ENCODE measurements around the gene PTCH2.

DNA sequence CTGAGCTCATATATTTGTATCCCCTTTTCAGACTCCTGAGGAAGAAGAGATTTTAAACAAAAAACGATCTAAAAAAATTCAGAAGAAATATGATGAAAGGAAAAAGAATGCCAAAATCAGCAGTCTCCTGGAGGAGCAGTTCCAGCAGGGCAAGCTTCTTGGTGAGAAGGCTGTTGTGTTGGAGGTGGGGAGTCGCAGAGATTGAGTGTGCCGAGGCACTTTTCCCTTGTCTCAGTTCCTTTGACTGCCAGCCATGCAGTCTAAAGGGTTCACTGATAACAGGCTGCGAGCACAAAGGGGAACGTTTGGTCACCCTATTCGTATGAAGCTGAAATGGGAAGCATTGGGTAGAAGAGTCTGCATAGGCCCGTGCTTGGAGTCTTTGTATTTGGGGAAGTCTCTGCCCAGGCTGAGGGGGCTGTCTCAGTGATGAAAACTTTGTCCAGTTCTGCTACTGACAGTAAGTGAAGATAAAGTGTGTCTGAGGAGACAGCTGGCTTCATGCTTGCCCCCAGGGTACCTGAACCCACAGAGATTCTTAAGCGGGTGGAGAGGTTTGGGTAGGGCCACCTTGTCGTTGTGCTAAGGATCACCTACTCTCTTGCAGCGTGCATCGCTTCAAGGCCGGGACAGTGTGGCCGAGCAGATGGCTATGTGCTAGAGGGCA, 65.0 kb downstream of the PTCH2 start:
- TF ChIP-seq CTCF (conservative IDR thresholded peaks at IDR 0.05; ENCODE audit: low read depth, low read length) (no peak), EZH2 (IDR thresholded peaks at IDR 0.05; ENCODE audit: low read length, unreplicated experiment) (no peak), EZH2phosphoT487 (IDR thresholded peaks at IDR 0.05; ENCODE audit: borderline replicate concordance, low read length) (no peak)
